Natural killer cell treated with Interleukin-12 subunit alpha and Interleukin-12 subunit beta and Interleukin-15 and Interleukin-18, amount 100 ng/mL, for 72 hours (primary cell): ENCODE data around the gene FBN1. TPM values are rescaled to one million over a fixed set of nuclear protein-coding genes. Genes with fewer than 3 reads are reported as not detected.

ENCODE experiments used
- ATAC-seq, 2 donors: fragments of 150-1000 bp; cut with Tn5 transposase in 1 of 2; sonication (Bioruptor Pico), chemical (Tn5 transposase) in 1 of 2; 2 replicates each; pipeline ENCODE4 v1.10.0; 2021
- DNase-seq: peaks from one replicate; pipeline ENCODE4 v3.0.0; 2022; ENCODE audit warnings: low spot score
- H3K27ac Mint-ChIP-seq, 2 donors: 1 replicate in 1 of 2; 2 replicates in 1 of 2; pipeline ENCODE4 v1.8.0; 2022; ENCODE audit warnings: mixed read lengths in 2 of 2, mild to moderate bottlenecking in 1 of 2, moderate library complexity in 1 of 2
- H3K27me3 Mint-ChIP-seq, 2 donors: 1 replicate in 1 of 2; 2 replicates in 1 of 2; pipeline ENCODE4 v1.8.0; 2022; ENCODE audit warnings: mixed read lengths in 2 of 2
- H3K36me3 Mint-ChIP-seq: one replicate; pipeline ENCODE4 v1.8.0; 2022; ENCODE audit warnings: mixed read lengths
- H3K4me1 Mint-ChIP-seq, 2 donors: 1 replicate in 1 of 2; 2 replicates in 1 of 2; pipeline ENCODE4 v1.8.0; 2022; ENCODE audit warnings: low read depth in 2 of 2, mixed read lengths in 2 of 2, mild to moderate bottlenecking in 1 of 2
- H3K4me3 Mint-ChIP-seq: one replicate; pipeline ENCODE4 v1.8.0; 2022; ENCODE audit warnings: mixed read lengths
- H3K9me3 Mint-ChIP-seq: 2 replicates; pipeline ENCODE4 v1.8.0; 2022; ENCODE audit warnings: mixed read lengths
- total RNA-seq, 2 donors: library from RNA; stranded (reverse); gene quantifications; one replicate each; pipeline ENCODE4 v1.2.3, GENCODE V29; 2022

FBN1 gene
- total RNA-seq, 2 donors from 2014 or later = 0.29 to 0.59 TPM

DNA sequence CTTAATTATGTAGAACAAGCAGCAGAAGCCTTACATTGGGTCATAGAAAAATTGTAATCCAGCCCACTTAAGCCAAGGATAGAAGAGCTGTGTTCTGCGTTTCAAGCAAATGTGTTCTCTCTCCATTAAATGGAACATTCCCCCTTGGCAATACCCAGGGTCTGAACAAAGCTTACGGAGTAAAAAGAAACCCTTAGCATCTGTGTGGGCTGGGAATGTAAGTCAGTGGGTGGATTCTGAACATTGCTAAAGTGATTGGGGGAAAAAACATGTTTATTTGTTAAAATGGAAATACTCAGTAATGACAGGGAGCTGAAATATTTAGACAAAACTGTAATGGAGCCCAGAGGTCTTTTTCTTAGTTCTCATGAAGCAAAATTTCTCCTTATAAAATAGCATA, 166.9 kb downstream of the FBN1 start:
- H3K36me3 Mint-ChIP-seq = no peaks in the 10 kb centered on the region
- no peak for ATAC-seq

DNA sequence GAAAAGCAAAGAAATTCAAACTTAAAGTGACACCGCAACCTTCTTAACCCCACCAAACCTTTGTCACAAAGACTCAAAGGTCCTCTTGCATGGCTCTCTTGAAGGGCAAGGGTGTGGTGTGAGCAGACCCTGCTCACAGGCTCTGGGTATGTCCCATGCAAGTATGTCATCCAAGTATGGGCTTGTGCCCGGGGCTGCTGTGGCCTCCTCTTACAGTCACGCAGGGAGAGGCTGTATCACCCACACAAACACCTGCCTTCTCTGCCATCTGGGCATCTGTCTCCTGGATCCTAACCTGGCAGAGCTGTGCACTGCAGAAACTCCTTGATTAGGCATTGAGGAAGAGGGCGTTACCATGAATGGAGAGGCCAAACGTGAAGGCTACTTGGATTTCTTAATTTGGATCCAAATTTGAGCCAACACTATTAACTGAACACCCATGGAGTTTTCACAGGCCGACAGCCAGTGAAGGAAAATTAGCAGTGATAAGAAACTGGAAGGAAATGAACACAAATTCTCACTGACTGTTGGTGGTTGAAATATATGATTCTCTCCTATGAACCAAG, 167.6 kb downstream of the FBN1 start:
- Mint-ChIP-seq H3K27me3 (no peaks in the 10 kb centered on the region), H3K4me3 (no peak overlapping the region), H3K27ac (no peak overlapping the region), H3K4me1 (no peaks in the 10 kb centered on the region), H3K9me3 (no peaks in the 10 kb centered on the region), H3K36me3 (no peaks in the 10 kb centered on the region)
- ATAC-seq = no peak
- no peak for DNase-seq

More for the DNA sequence above, 166.9 kb downstream of the FBN1 start:
- Mint-ChIP-seq H3K27me3 (no peaks in the 10 kb centered on the region), H3K4me3 (no peak overlapping the region), H3K4me1 (no peaks in the 10 kb centered on the region), H3K27ac (no peak overlapping the region), H3K9me3 (no peaks in the 10 kb centered on the region)
- DNase-seq = no peak

- ATAC-seq (no peak), DNase-seq (no peak)
Observed at GRCh38 chr15:48475600-48476395, 169.7 kb downstream of the FBN1 start.

DNA sequence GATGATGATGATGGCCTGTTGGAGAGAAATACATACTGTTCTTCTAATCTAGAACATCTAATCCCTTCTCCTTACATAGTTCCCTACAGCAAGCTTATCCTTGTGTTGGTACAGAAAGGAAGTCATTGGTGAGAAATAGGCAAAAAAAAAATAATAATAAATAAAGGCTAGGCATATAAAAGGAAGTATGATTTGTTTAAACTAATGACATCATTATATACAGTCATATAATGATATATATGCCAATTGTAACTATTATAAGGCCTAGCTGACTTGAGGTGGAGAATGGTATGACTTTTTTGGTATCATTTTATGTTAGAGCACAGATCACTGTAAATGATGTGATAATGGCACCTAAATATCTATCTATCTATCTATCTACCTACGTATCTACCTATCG, 171.8 kb downstream of the FBN1 start:
- Mint-ChIP-seq H3K27ac (no peak overlapping the region), H3K27me3 (no peaks in the 10 kb centered on the region), H3K4me1 (no peaks in the 10 kb centered on the region), H3K4me3 (no peak overlapping the region), H3K9me3 (no peaks in the 10 kb centered on the region), H3K36me3 (no peaks in the 10 kb centered on the region)
- ATAC-seq (no peak), DNase-seq (no peak)

More at GRCh38 chr15:48475600-48476395, 169.7 kb downstream of the FBN1 start:
- Mint-ChIP-seq H3K27me3 (no peaks in the 10 kb centered on the region), H3K36me3 (no peaks in the 10 kb centered on the region), H3K9me3 (no peaks in the 10 kb centered on the region), H3K4me3 (no peak overlapping the region), H3K27ac (no peak overlapping the region), H3K4me1 (no peaks in the 10 kb centered on the region)

GRCh38 chr15:48472756-48473155, 172.8 kb downstream of the FBN1 start:
- Mint-ChIP-seq H3K36me3 (no peaks in the 10 kb centered on the region), H3K4me1 (no peaks in the 10 kb centered on the region), H3K27ac (no peak overlapping the region), H3K27me3 (no peaks in the 10 kb centered on the region), H3K9me3 (no peaks in the 10 kb centered on the region), H3K4me3 (no peak overlapping the region)
- ATAC-seq (no peak), DNase-seq (no peak)

GRCh38 chr15:48471073-48471472, 174.4 kb downstream of the FBN1 start:
- Mint-ChIP-seq H3K36me3 (no peaks in the 10 kb centered on the region), H3K9me3 (no peaks in the 10 kb centered on the region), H3K4me3 (no peak overlapping the region), H3K27me3 (no peaks in the 10 kb centered on the region), H3K27ac (no peak overlapping the region), H3K4me1 (no peaks in the 10 kb centered on the region)
- DNase-seq = no peak
- ATAC-seq = no peak

DNA sequence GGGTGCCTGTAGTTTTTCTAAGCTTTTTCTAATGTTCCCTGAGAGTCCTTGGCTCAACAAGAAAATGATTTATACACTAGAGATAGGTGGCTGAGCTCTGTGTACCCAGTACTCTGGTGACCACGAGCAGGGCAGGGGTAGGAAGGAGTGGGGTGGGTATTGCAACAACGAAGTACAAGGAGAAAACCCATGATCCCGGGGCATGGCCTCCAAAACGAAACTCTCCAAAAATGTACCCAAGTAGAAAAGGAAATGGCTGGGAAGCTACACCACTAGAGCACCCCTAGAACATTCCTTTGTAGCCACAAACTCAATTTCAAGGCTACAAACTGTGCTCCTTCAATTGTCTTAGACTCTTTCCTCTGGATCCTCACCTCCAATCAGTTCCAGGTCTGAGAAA, 175.4 kb downstream of the FBN1 start:
- Mint-ChIP-seq H3K36me3 (no peaks in the 10 kb centered on the region), H3K27ac (no peak overlapping the region), H3K27me3 (no peaks in the 10 kb centered on the region), H3K9me3 (no peaks in the 10 kb centered on the region), H3K4me3 (no peak overlapping the region), H3K4me1 (no peaks in the 10 kb centered on the region)
- ATAC-seq = no peak
- no peak for DNase-seq

DNA sequence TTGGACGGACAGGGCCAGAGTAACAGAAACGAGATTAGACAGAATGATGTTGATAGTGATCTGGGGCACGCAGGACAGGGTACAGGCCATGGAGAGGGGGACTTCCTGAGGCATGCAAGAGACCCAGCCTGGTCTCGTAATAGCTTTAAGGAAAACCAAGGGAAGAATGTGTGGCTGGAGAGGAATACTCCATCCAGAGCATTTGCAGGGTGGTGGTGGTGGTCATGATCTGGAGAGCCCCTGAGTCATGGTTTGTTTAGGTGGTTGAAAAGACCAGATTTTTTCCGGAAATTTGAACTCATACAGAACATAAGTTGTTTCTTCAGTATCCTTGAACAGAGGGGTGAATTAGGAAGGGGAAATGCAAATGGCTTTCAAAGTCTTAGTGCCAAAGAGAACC, 175.8 kb downstream of the FBN1 start:
- H3K27ac Mint-ChIP-seq = no peak overlapping the region
- H3K36me3 Mint-ChIP-seq = no peaks in the 10 kb centered on the region
- ATAC-seq = no peak
- no peaks in the 10 kb centered on the region for H3K4me1 Mint-ChIP-seq
- DNase-seq = no peak
- H3K4me3 Mint-ChIP-seq = no peak overlapping the region
- no peaks in the 10 kb centered on the region for H3K9me3 Mint-ChIP-seq
- H3K27me3 Mint-ChIP-seq = no peaks in the 10 kb centered on the region

GRCh38 chr15:48469271-48469670, 176.2 kb downstream of the FBN1 start:
- ATAC-seq (no peak), DNase-seq (no peak)
- H3K36me3 Mint-ChIP-seq = no peaks in the 10 kb centered on the region
- H3K4me3 Mint-ChIP-seq = no peak overlapping the region
- H3K27ac Mint-ChIP-seq = no peak overlapping the region
- H3K4me1 Mint-ChIP-seq = no peaks in the 10 kb centered on the region
- no peaks in the 10 kb centered on the region for H3K27me3 Mint-ChIP-seq
- no peaks in the 10 kb centered on the region for H3K9me3 Mint-ChIP-seq

DNA sequence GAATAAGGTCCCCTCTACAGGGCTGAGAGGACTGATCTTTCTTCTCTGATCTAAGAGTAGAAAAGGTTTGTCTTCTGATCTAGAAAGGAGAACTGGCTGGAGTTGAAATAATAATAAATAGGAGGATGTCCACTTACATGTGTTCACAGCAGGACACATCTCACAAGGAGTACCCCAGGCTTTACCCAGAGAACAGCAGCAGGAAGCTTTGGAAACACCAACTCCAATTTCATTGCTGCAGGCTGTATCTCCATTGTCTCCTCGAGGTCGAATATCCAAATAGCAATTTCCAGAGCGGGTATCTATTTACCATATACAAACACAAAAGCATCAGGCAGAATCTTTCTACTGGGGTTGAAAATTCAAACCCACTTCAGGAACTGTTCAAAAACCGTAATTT, 177.7 kb downstream of the FBN1 start:
- H3K36me3 Mint-ChIP-seq = no peaks in the 10 kb centered on the region
- no peaks in the 10 kb centered on the region for H3K9me3 Mint-ChIP-seq
- no peaks in the 10 kb centered on the region for H3K27me3 Mint-ChIP-seq
- no peak for DNase-seq
- no peak overlapping the region for H3K27ac Mint-ChIP-seq
- no peak for ATAC-seq
- H3K4me1 Mint-ChIP-seq = no peaks in the 10 kb centered on the region
- no peak overlapping the region for H3K4me3 Mint-ChIP-seq

DNA sequence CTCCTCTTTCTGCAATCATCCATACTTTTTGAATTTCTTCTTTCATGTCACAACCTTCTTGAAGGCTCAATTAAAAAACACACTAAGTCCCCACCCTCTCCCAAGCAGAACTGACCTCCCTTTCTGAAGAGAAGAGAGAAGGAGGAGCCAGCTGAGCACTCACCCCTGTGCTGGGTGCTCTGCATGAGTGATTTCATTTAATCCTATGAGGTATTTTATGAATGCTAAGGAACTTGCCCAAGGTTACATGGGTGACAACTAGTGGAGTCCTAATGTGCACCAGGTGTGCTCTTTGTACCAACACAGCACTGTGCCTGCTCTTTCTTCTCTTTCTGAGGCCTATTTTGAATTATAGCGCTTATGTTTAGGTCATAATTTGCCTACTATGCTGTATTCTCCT, 178.7 kb downstream of the FBN1 start:
- Mint-ChIP-seq H3K36me3 (no peaks in the 10 kb centered on the region), H3K27ac (no peak overlapping the region), H3K9me3 (no peaks in the 10 kb centered on the region), H3K4me3 (no peak overlapping the region), H3K27me3 (no peaks in the 10 kb centered on the region), H3K4me1 (no peaks in the 10 kb centered on the region)
- ATAC-seq (no peak), DNase-seq (no peak)

DNA sequence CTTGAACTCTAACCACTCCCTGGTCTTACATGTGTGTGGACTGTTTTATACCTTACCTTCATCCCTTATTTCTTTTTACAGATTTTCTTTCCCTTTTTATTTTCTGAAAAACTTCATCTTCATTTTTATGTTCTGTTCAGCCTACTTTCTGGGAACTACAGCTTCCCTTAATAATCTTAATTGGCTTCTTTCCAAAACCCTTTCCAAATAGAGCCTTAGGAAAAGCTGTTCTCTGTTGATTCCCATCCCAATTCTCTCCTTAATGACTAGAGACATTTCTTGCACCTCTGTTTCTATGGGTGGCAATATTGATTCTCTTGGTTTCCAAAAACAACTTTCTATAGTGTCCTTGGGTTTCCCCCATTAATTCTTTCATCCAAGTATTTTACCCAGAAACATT, 179.4 kb downstream of the FBN1 start:
- Mint-ChIP-seq H3K4me3 (no peak overlapping the region), H3K36me3 (no peaks in the 10 kb centered on the region), H3K9me3 (no peaks in the 10 kb centered on the region), H3K4me1 (no peaks in the 10 kb centered on the region), H3K27ac (no peak overlapping the region), H3K27me3 (no peaks in the 10 kb centered on the region)
- no peak for DNase-seq
- no peak for ATAC-seq

- ATAC-seq (no peak), DNase-seq (no peak)
- Mint-ChIP-seq H3K27ac (no peak overlapping the region), H3K4me3 (no peak overlapping the region), H3K4me1 (no peaks in the 10 kb centered on the region), H3K27me3 (no peaks in the 10 kb centered on the region), H3K36me3 (no peaks in the 10 kb centered on the region), H3K9me3 (no peaks in the 10 kb centered on the region)
Observed at GRCh38 chr15:48465410-48465809, 180.1 kb downstream of the FBN1 start.

DNA sequence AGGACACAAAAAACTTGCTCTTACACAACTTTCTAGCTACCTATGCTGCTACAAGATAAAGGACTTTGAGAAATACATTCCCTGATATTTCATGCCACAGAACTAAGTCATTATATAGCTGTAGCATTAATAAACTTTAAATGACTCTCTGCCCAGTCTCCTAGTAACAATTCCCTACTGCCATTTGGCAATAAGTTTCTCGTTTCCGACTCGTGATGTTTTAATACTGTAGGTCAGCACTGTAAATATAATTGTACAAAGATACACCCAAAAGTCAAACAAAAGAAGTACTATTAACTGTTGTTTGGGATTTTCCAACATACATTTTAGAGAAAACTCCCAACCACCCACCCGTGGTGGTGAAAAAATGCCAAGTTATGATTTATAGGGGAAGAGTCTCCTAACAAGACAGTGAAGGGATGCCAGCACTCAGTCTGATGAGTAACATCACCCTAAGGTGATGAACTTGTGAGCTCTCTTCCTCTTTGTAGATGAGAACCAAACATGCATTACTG, 182.1 kb downstream of the FBN1 start:
- H3K27ac Mint-ChIP-seq = no peak overlapping the region
- H3K9me3 Mint-ChIP-seq = no peaks in the 10 kb centered on the region
- no peak overlapping the region for H3K4me3 Mint-ChIP-seq

More for the DNA sequence above, 182.1 kb downstream of the FBN1 start:
- Mint-ChIP-seq H3K27me3 (no peaks in the 10 kb centered on the region), H3K36me3 (no peaks in the 10 kb centered on the region), H3K4me1 (no peaks in the 10 kb centered on the region)
- ATAC-seq (no peak), DNase-seq (no peak)
